Loucy (cell line): Measurements from ENCODE around the gene AGTRAP.

Experiments
- H2AFZ ChIP-seq: fragments of 200-600 bp; sonication (generic); 2 replicates; pipeline ENCODE4 v1.6.0; 2016; ENCODE audit warnings: antibody characterized with exemption, mild to moderate bottlenecking, low read length, moderate library complexity
- H3F3A ChIP-seq: fragments of 200-600 bp; 2 replicates; pipeline ENCODE4 v1.6.0; 2016; ENCODE audit warnings: antibody characterized with exemption, low read depth, mild to moderate bottlenecking
- H3K27me3 ChIP-seq: fragments of 200-600 bp; sonication (generic); 2 replicates; pipeline ENCODE4 v1.6.1; 2014; ENCODE audit warnings: low read length, mild to moderate bottlenecking; ENCODE audit not compliant: insufficient read depth, poor library complexity, severe bottlenecking
- H3K36me3 ChIP-seq: fragments of 200-600 bp; sonication (generic); 2 replicates; pipeline ENCODE4 v1.6.1; 2016; ENCODE audit warnings: low read length; ENCODE audit not compliant: insufficient read depth
- H3K4me1 ChIP-seq: fragments of 200-600 bp; sonication (generic); 2 replicates; pipeline ENCODE4 v1.5.1; 2014; ENCODE audit warnings: low read length, mild to moderate bottlenecking; ENCODE audit not compliant: insufficient read depth, poor library complexity, severe bottlenecking
- H3K4me2 ChIP-seq: fragments of 200-600 bp; sonication (generic); 2 replicates; pipeline ENCODE4 v1.6.0; 2014; ENCODE audit warnings: antibody characterized with exemption, low read length, low read depth, mild to moderate bottlenecking; ENCODE audit not compliant: poor library complexity, severe bottlenecking
- H3K4me3 ChIP-seq: fragments of 200-600 bp; sonication (generic); 2 replicates; pipeline ENCODE4 v1.5.1; 2014; ENCODE audit warnings: low read length, mild to moderate bottlenecking, mixed read lengths; ENCODE audit not compliant: poor library complexity, severe bottlenecking
- H3K79me2 ChIP-seq: fragments of 200-600 bp; sonication (generic); 2 replicates; pipeline ENCODE4 v1.6.1; 2014; ENCODE audit warnings: low read length; ENCODE audit not compliant: insufficient read depth
- H3K9ac ChIP-seq: fragments of 200-600 bp; sonication (generic); 2 replicates; pipeline ENCODE4 v1.6.0; 2014; ENCODE audit warnings: mild to moderate bottlenecking, low read depth, low read length, moderate library complexity; ENCODE audit not compliant: poor library complexity, severe bottlenecking
- H3K9me2 ChIP-seq: fragments of 200-600 bp; sonication (generic); replicated peaks from 2 replicates; pipeline ENCODE4 v1.6.1; 2016; ENCODE audit warnings: low read depth, low read length, mixed read lengths
- H3K9me3 ChIP-seq: fragments of 200-600 bp; sonication (generic); 2 replicates; pipeline ENCODE4 v1.6.1; 2014; ENCODE audit warnings: mild to moderate bottlenecking, antibody characterized with exemption, low read length, low read depth; ENCODE audit not compliant: insufficient read depth
- H4K20me1 ChIP-seq: fragments of 200-600 bp; sonication (generic); 2 replicates; pipeline ENCODE4 v1.6.0; 2014; ENCODE audit warnings: antibody characterized with exemption, low read length, mild to moderate bottlenecking; ENCODE audit not compliant: insufficient read depth, poor library complexity, severe bottlenecking
- CTCF ChIP-seq: fragments of 200-600 bp; sonication (generic); conservative IDR thresholded peaks from 2 replicates; pipeline ENCODE4 v1.5.1; 2014; ENCODE audit warnings: mild to moderate bottlenecking, antibody characterized with exemption, low read length
- EZH2phosphoT487 ChIP-seq: fragments of 200-600 bp; IDR thresholded peaks from 2 replicates; pipeline ENCODE4 v1.6.1; 2018; ENCODE audit warnings: antibody characterized with exemption, mild to moderate bottlenecking, moderate library complexity, borderline replicate concordance

AGTRAP gene

GRCh38 chr1:11700601-11701467 is 35.1 kb upstream of the AGTRAP start:
- Histone ChIP-seq H3K9me2 (no peaks in the 10 kb centered on the region), H3K9me3 (no peaks in the 10 kb centered on the region), H3K4me2 (no peak overlapping the region), H3K4me3 (no peak overlapping the region), H3K79me2 (peaks cover 4% of the 10 kb centered on the region; the same call in 1 of the 2 replicates), H2AFZ (no peak overlapping the region), H3K4me1 (peaks cover 30% of the 10 kb centered on the region), H3K9ac (no peak overlapping the region), H3K27me3 (no peaks in the 10 kb centered on the region), H4K20me1 (no peaks in the 10 kb centered on the region), H3F3A (no peaks in the 10 kb centered on the region), H3K36me3 (no peaks in the 10 kb centered on the region)
- TF ChIP-seq CTCF = no peak
- no peak for TF ChIP-seq EZH2phosphoT487

GRCh38 chr1:11701551-11701961 is 34.4 kb upstream of the AGTRAP start:
- no peak overlapping the region for H3K4me3 ChIP-seq
- no peaks in the 10 kb centered on the region for H3K9me2 ChIP-seq
- no peaks in the 10 kb centered on the region for H3F3A ChIP-seq
- peaks cover 4% of the 10 kb centered on the region; the same call in 1 of the 2 replicates for H3K79me2 ChIP-seq
- H2AFZ ChIP-seq = no peak overlapping the region
- no peaks in the 10 kb centered on the region for H4K20me1 ChIP-seq
- no peaks in the 10 kb centered on the region for H3K27me3 ChIP-seq
- no peaks in the 10 kb centered on the region for H3K9me3 ChIP-seq
- TF ChIP-seq CTCF (no peak), EZH2phosphoT487 (no peak)
- H3K36me3 ChIP-seq = no peaks in the 10 kb centered on the region
- no peak overlapping the region for H3K4me2 ChIP-seq
- H3K4me1 ChIP-seq = peaks cover 29% of the 10 kb centered on the region
- H3K9ac ChIP-seq = no peak overlapping the region

GRCh38 chr1:11701981-11702803 is 33.7 kb upstream of the AGTRAP start:
- Histone ChIP-seq H3K27me3 (no peaks in the 10 kb centered on the region), H3K4me3 (no peak overlapping the region), H3K4me2 (no peak overlapping the region), H3K9me2 (no peaks in the 10 kb centered on the region), H3K9me3 (no peaks in the 10 kb centered on the region), H3K79me2 (peaks cover 4% of the 10 kb centered on the region; the same call in 1 of the 2 replicates), H2AFZ (no peak overlapping the region), H3K9ac (no peak overlapping the region), H4K20me1 (no peaks in the 10 kb centered on the region), H3F3A (no peaks in the 10 kb centered on the region), H3K4me1 (peaks cover 25% of the 10 kb centered on the region), H3K36me3 (no peaks in the 10 kb centered on the region)
- no peak for TF ChIP-seq CTCF
